Measurements from ENCODE around the gene VAV1.

VAV1 gene

GRCh38 chr19:6772028-6772865, at the start of gene VAV1:
VAV1 (plus strand) TSS chr19:6772708; CDS start chr19:6772808, 100 bp downstream.
- H3K27ac ChIP-seq: no peak within 1 kb of the TSS
- no peak for TF ChIP-seq ZFX (IDR thresholded peaks at IDR 0.05; ENCODE audit: borderline replicate concordance)
- TF ChIP-seq, protein P1, sequence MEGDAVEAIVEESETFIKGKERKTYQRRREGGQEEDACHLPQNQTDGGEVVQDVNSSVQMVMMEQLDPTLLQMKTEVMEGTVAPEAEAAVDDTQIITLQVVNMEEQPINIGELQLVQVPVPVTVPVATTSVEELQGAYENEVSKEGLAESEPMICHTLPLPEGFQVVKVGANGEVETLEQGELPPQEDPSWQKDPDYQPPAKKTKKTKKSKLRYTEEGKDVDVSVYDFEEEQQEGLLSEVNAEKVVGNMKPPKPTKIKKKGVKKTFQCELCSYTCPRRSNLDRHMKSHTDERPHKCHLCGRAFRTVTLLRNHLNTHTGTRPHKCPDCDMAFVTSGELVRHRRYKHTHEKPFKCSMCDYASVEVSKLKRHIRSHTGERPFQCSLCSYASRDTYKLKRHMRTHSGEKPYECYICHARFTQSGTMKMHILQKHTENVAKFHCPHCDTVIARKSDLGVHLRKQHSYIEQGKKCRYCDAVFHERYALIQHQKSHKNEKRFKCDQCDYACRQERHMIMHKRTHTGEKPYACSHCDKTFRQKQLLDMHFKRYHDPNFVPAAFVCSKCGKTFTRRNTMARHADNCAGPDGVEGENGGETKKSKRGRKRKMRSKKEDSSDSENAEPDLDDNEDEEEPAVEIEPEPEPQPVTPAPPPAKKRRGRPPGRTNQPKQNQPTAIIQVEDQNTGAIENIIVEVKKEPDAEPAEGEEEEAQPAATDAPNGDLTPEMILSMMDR (IDR thresholded peaks at IDR 0.05): no peak

DNA sequence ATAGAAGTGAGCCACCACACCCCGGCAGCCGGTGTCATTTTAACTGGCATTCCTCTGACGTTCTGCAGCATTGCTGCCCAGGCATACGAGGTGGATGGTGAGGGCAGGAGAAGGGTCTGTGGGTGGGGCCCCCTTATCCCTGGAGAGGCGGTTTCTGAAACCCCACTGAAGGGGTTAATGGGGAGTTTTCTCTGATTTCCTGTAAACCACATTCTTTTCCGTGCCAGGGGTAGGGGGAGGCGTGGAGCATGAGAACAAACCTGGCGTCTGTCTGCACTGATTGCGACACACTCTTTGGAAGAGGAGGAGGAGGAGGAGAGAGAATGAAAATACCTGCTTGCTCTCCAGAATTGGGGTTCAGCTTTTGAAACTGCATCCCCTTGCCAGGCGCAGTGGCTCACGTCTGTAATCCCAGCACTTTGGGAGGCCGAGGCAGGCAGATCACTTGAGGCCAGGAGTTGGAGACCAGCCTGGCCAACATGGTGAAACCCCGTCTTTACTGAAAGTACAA, 49.3 kb upstream of the VAV1 start:
- no peak overlapping the region for H3K27ac ChIP-seq
- TF ChIP-seq, protein P1 (IDR thresholded peaks at IDR 0.05): no peak
- TF ChIP-seq ZFX (IDR thresholded peaks at IDR 0.05; ENCODE audit: borderline replicate concordance): no peak

DNA sequence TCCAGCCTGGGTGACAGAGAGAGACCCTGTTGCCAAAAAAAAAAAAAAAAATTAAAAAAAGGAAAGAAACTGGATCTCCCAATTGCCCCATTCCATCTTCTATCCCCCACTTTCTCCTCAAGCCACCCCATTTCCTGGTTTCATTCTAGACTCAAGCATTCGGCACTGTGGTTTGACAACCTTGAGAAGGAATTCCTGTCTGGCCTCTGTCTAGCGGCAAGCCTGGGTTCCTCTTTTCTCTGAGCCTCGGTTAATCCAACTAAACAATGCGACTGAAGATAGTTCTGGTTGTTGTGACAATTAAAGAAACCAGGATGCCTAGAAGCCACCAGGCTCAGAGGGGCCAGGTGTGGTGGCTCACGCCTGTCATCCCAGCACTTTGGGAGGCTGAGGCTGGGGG, 48.8 kb upstream of the VAV1 start:
- TF ChIP-seq, protein P1 (IDR thresholded peaks at IDR 0.05): no peak
- no peak for TF ChIP-seq ZFX (IDR thresholded peaks at IDR 0.05; ENCODE audit: borderline replicate concordance)
- H3K27ac ChIP-seq: no peak overlapping the region

GRCh38 chr19:6724631-6725492, 47.6 kb upstream of the VAV1 start:
- no peak for TF ChIP-seq ZFX (IDR thresholded peaks at IDR 0.05; ENCODE audit: borderline replicate concordance)
- TF ChIP-seq, protein P1 (IDR thresholded peaks at IDR 0.05): no peak
- no peak overlapping the region for H3K27ac ChIP-seq

DNA sequence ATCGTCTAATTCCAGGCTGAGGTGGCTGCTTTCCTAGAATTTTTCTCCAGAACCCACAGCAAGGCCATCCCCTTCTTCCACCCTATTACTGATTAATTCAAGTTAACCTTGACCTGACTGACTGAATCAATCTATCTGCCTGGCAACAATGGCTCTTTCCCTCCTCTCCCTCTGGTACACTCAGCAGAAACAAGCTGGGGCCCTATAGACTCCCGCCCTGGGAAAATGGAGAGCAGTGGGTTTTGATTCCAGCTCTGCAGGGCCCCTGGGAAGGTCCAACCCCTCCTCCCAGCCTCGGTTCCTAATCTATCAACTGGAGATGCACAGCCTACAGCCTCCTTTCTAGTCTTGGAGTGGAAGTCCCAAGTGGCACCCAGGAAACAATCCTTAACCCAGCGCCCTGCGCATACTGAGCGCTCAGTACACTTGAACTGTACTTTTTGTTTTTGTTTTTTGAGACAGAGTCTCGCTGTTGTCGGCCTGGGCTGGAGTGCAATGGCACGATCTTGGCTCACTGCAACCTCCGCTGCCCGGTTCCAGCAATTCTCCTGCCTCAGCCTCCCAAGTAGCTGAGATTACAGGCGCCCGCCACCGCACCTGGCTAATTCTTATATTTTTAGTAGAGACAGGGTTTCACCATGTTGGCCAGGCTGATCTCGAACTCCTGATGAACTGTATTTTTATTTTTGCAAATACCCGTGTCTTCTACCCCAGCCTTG, 46.8 kb upstream of the VAV1 start:
- TF ChIP-seq, protein P1 (IDR thresholded peaks at IDR 0.05): no peak
- TF ChIP-seq ZFX (IDR thresholded peaks at IDR 0.05; ENCODE audit: borderline replicate concordance): no peak
- H3K27ac ChIP-seq: no peak overlapping the region

GRCh38 chr19:6728346-6728745, 44.2 kb upstream of the VAV1 start:
- H3K27ac ChIP-seq: no peak overlapping the region
- TF ChIP-seq, protein P1 (IDR thresholded peaks at IDR 0.05): no peak
- TF ChIP-seq ZFX (IDR thresholded peaks at IDR 0.05; ENCODE audit: borderline replicate concordance): no peak
